Hair follicle dermal papilla cell (primary cell): ENCODE data around the gene LIN28A. TPM values are rescaled to one million over a fixed set of nuclear protein-coding genes. Genes with fewer than 3 reads are reported as not detected.

Experiments used
- total RNA-seq: library from RNA; depleted of rRNA; stranded (reverse); fragments of >200 nt; gene quantifications from 2 replicates; pipeline ENCODE4 v1.2.3, GENCODE V29; 2012

LIN28A gene, protein sequence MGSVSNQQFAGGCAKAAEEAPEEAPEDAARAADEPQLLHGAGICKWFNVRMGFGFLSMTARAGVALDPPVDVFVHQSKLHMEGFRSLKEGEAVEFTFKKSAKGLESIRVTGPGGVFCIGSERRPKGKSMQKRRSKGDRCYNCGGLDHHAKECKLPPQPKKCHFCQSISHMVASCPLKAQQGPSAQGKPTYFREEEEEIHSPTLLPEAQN
- total RNA-seq: not detected in 2 replicates

DNA sequence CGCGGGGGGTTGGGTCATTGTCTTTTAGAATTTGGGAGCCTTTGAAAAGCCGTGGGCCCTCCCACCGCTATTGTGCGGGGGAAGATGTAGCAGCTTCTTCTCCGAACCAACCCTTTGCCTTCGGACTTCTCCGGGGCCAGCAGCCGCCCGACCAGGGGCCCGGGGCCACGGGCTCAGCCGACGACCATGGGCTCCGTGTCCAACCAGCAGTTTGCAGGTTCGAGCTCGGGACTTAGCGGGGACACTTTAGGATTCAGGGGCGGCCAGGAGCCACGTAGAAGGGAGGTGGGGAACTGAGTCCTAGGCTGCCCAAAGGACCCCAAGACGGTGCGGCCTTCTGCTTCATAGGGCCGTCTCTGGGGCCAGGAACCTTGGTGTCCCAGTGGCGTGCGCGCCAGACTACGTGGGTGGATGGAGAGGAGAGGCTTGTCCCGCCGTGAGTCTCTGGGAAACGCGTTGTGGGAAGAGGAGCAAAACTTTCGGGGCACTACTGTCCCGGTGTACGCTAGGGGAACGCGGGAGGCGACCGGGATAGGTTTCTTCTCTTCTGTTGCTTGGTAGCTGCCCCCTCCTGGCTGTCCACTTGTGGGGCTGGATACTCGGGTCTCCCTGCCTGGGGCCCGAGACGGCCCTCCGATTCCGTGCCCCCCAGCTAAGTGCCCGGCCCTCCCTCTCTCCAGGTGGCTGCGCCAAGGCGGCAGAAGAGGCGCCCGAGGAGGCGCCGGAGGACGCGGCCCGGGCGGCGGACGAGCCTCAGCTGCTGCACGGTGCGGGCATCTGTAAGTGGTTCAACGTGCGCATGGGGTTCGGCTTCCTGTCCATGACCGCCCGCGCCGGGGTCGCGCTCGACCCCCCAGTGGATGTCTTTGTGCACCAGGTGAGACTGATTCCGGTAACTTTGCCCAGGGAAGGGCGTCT lies at the start of gene LIN28A:
LIN28A (plus strand) TSS at position 112 of the 918 bp plus-strand sequence; CDS start at position 187, 75 bp downstream.

DNA sequence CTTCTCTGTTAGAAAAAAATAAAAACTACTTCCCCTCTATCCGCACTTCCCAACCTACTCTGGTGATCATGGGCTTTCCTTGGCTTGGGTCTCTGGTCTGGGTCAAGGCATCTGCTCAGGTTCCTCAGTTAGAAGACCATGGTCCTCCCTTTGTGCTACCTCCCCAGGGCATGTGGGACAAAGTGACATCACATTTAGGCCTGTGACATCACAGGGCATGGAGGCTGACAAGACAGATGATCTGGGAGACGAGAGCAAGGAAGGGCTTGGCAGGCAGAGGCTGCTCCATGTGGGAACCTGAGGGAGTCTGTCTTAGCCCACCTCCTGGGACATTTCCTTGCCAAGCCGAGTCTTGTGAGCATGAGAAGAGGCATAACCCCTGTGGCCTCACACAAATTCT lies 38.0 kb upstream of the LIN28A start, which contains the start of gene ZNF683:
ZNF683 (minus strand) TSS at position 140 of the 400 bp plus-strand sequence. CDS start 4,179 bp downstream, outside the sequence.

DNA sequence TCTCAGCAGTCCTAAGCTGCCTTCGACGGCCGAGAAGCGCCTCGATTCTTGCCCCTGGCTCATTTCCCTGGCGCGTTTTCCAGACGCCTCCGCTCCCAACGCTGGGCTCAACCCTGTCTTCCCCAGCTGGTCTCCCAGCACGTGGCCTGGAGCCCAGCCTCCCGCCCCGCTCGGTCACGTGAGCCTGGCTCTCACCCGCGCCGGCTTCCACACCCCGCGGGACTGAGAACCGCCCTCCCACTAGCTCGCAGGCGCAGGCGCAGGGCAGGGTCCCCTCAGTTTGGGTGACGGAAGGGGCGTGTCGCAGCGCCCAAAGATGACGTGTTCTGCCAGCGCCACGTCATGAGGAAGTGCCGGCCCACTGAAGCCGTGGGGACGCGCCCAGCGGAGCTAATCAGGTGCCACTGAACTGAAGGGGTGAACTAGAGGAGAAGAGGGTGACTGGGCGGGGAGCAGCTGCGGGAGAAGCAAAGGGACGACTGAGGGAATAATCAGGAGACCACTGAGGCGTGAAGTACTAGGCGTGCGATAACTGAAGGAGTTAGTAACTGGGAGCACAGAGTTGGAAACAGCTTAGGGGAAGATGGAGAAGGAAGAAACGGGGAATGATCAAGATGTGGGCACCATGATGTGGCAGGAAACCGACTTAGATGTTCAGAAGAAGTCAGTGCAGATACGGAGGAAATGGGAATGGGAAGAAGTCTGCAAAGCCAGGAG lies 21.5 kb downstream of the LIN28A start, which contains the start of gene DHDDS:
DHDDS (plus strand) TSS at position 343 of the 717 bp plus-strand sequence. CDS start 625 bp downstream, outside the sequence.

DNA sequence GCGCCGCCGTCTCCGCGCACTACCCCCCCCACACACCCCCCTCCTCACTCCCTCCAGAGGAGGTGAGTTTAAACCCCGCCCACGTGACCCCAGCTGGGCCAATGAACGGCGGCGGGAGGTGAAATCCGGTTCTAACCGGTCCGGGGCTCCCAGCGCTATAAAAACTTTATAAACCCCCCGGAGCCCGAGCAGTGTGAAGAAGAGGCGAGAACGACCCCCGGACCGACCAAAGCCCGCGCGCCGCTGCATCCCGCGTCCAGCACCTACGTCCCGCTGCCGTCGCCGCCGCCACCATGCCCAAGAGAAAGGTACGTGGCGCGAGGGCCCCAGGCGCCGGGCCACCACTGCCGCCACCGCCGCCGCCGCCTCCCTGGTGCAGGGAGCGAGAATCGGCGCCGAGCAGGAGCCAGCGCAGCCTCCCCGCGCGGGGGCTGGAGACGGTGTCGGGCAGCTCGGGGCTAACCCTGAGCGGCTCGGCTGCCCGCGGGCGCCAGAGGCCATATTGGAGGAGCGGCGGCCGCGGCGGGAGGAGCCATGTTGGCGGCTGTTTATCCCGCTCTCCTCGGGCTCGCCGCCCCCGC lies 61.8 kb downstream of the LIN28A start, which contains the start of gene HMGN2:
HMGN2 (plus strand) TSS at position 121 of the 581 bp plus-strand sequence; CDS start at position 294, 173 bp downstream.

Other genes starting within 250 kb of the LIN28A start
- gene C1orf232, start 241.9 kb upstream of the LIN28A start, total RNA-seq: not detected in 2 replicates
- gene ZNF593, start 240.9 kb upstream of the LIN28A start, total RNA-seq: 18.2 and 19.1 TPM in 2 replicates
- not detected in 2 replicates for gene ZNF593OS, start 239.0 kb upstream of the LIN28A start, total RNA-seq
- gene CNKSR1, start 233.3 kb upstream of the LIN28A start, total RNA-seq: not detected in 2 replicates
- not detected in 2 replicates for gene CATSPER4, start 220.2 kb upstream of the LIN28A start, total RNA-seq
- 6.0 and 8.4 TPM in 2 replicates for gene CEP85, start 176.6 kb upstream of the LIN28A start, total RNA-seq
- gene SH3BGRL3, start 130.7 kb upstream of the LIN28A start, total RNA-seq: 18.7 and 25.0 TPM in 2 replicates
- gene UBXN11, start 104.2 kb upstream of the LIN28A start, total RNA-seq: 3.6 and 5.7 TPM in 2 replicates
- gene CD52, start 92.9 kb upstream of the LIN28A start, total RNA-seq: not detected in 2 replicates
- not detected in 2 replicates for gene CRYBG2, start 56.7 kb upstream of the LIN28A start, total RNA-seq
- not detected in 2 replicates for gene ZNF683, start 38.1 kb upstream of the LIN28A start, total RNA-seq
- gene DHDDS, start 21.5 kb downstream of the LIN28A start, total RNA-seq: 76.9 and 79.8 TPM in 2 replicates
- gene HMGN2, start 61.6 kb downstream of the LIN28A start, total RNA-seq: 108 and 149 TPM in 2 replicates
- 6.2 and 6.4 TPM in 2 replicates for gene RPS6KA1, start 118.9 kb downstream of the LIN28A start, total RNA-seq